Stimulated activated CD4-positive, alpha-beta T cell treated with anti-CD3 and anti-CD28 coated beads, Interleukin-1b, Interleukin-23, amount 100 ng/mL, for 1 hour (primary cell): ENCODE measurements around the gene CHMP4B.

ENCODE experiments used
- DNase-seq, 2 donors: peaks; one replicate each; pipeline ENCODE4 v3.0.0-alpha.2; 2020; ENCODE audit warnings: low read depth in 2 of 2

CHMP4B gene

GRCh38 chr20:33820362-33820761, 9.2 kb downstream of the CHMP4B start:
- DNase-seq, result no peak

GRCh38 chr20:33821270-33821836, 10.2 kb downstream of the CHMP4B start:
- DNase-seq, result no peak

- no peak for DNase-seq
Observed at GRCh38 chr20:33822423-33822822, 11.3 kb downstream of the CHMP4B start.

- DNase-seq, result no peak
Observed at GRCh38 chr20:33822991-33823390, 11.8 kb downstream of the CHMP4B start.

- DNase-seq, result no peak
Observed at GRCh38 chr20:33824852-33825251, 13.7 kb downstream of the CHMP4B start.

GRCh38 chr20:33825340-33826269, 14.5 kb downstream of the CHMP4B start:
- no peak for DNase-seq

GRCh38 chr20:33826270-33826897, 15.2 kb downstream of the CHMP4B start:
- DNase-seq, result no peak

- DNase-seq, result no peak
Observed at GRCh38 chr20:33827109-33827508, 16.0 kb downstream of the CHMP4B start.

- no peak for DNase-seq
Observed at GRCh38 chr20:33827634-33828325, 16.6 kb downstream of the CHMP4B start.

GRCh38 chr20:33828326-33828844, 17.2 kb downstream of the CHMP4B start:
- DNase-seq, result no peak

GRCh38 chr20:33828967-33829560, 17.9 kb downstream of the CHMP4B start:
- no peak for DNase-seq

GRCh38 chr20:33829636-33830035, 18.5 kb downstream of the CHMP4B start:
- DNase-seq, result no peak

GRCh38 chr20:33830371-33830770, 19.2 kb downstream of the CHMP4B start:
- DNase-seq, result no peak

GRCh38 chr20:33832103-33832804, 21.1 kb downstream of the CHMP4B start:
- DNase-seq, result no peak

GRCh38 chr20:33833333-33833732, 22.2 kb downstream of the CHMP4B start:
- DNase-seq, result no peak

- DNase-seq, result no peak
Observed at GRCh38 chr20:33835615-33836172, 24.5 kb downstream of the CHMP4B start.

- no peak for DNase-seq
Observed at GRCh38 chr20:33836277-33836676, 25.1 kb downstream of the CHMP4B start.

GRCh38 chr20:33837096-33837830, 26.1 kb downstream of the CHMP4B start:
- no peak for DNase-seq

GRCh38 chr20:33838035-33838864, 27.1 kb downstream of the CHMP4B start:
- no peak for DNase-seq
